GM19193 (cell line): Measurements from ENCODE around the gene PCSK5.

Source experiments
- POLR2A ChIP-seq: IDR thresholded peaks from 4 replicates; pipeline ENCODE4 v1.6.1; 2011; ENCODE audit not compliant: insufficient read depth, insufficient read length; ENCODE audit errors: extremely low read depth

PCSK5 gene

GRCh38 chr9:76136986-76137385 lies 246.5 kb downstream of the PCSK5 start:
- TF ChIP-seq POLR2A = no peak

GRCh38 chr9:76137931-76138330 lies 247.5 kb downstream of the PCSK5 start:
- TF ChIP-seq POLR2A = no peak

- no peak for TF ChIP-seq POLR2A
Measured at GRCh38 chr9:76138360-76138759, 247.9 kb downstream of the PCSK5 start.

- no peak for TF ChIP-seq POLR2A
Measured at GRCh38 chr9:76143834-76144233, 253.4 kb downstream of the PCSK5 start.

- TF ChIP-seq POLR2A = no peak
Measured at GRCh38 chr9:76150013-76150412, 259.5 kb downstream of the PCSK5 start.

- TF ChIP-seq POLR2A = no peak
Measured at GRCh38 chr9:76151267-76151666, 260.8 kb downstream of the PCSK5 start.

GRCh38 chr9:76153339-76153738 lies 262.9 kb downstream of the PCSK5 start:
- no peak for TF ChIP-seq POLR2A

GRCh38 chr9:76153902-76154629 lies 263.6 kb downstream of the PCSK5 start:
- TF ChIP-seq POLR2A = no peak

- TF ChIP-seq POLR2A = no peak
Measured at GRCh38 chr9:76155361-76155760, 264.9 kb downstream of the PCSK5 start.

- TF ChIP-seq POLR2A = no peak
Measured at GRCh38 chr9:76158713-76159112, 268.2 kb downstream of the PCSK5 start.

- TF ChIP-seq POLR2A = no peak
Measured at GRCh38 chr9:76159293-76159926, 268.9 kb downstream of the PCSK5 start.

- TF ChIP-seq POLR2A = no peak
Measured at GRCh38 chr9:76161106-76161505, 270.6 kb downstream of the PCSK5 start.

- TF ChIP-seq POLR2A = no peak
Measured at GRCh38 chr9:76161541-76161940, 271.1 kb downstream of the PCSK5 start.

GRCh38 chr9:76162086-76162730 lies 271.7 kb downstream of the PCSK5 start:
- no peak for TF ChIP-seq POLR2A

- TF ChIP-seq POLR2A = no peak
Measured at GRCh38 chr9:76162751-76163500, 272.5 kb downstream of the PCSK5 start.

GRCh38 chr9:76166526-76166925 lies 276.1 kb downstream of the PCSK5 start:
- no peak for TF ChIP-seq POLR2A

GRCh38 chr9:76176171-76176570 lies 285.7 kb downstream of the PCSK5 start:
- no peak for TF ChIP-seq POLR2A
